Measurements from ENCODE around the gene GLS. TPM values are rescaled to one million over a fixed set of nuclear protein-coding genes. Genes with fewer than 3 reads are reported as not detected.

GLS gene
- total RNA-seq, 2 donors from 2014 or later: 86.0 to 102 TPM

- WGBS, 2 donors: 6 to 8% methylated on average over 1 of the region's 1 CpG
- ATAC-seq (no peak), DNase-seq (no peak)
- no peak for TF ChIP-seq POLR2A (IDR thresholded peaks at IDR 0.05)
- no peak for TF ChIP-seq CTCF (IDR thresholded peaks at IDR 0.05)
- no peaks in the 10 kb centered on the region for H3K9me3 ChIP-seq
- H3K4me1 ChIP-seq: peaks cover 33% of the 10 kb centered on the region
- no peaks in the 10 kb centered on the region for H3K36me3 ChIP-seq (replicated peaks in 1 of 2; ENCODE audit: insufficient read depth in 1 of 2, low read depth in 2 of 2)
- H3K27ac ChIP-seq: peak overlapping the region in 1 of 4 donors; percentile 49
- intact Hi-C loops (cut with DNase I): no loop called here
- H3K27me3 ChIP-seq: no peaks in the 10 kb centered on the region
- H3K4me3 ChIP-seq: no peak overlapping the region
Measured at GRCh38 chr2:190938771-190939335, 58.2 kb downstream of the GLS start.

GRCh38 chr2:190940454-190940853 is 59.8 kb downstream of the GLS start:
- Histone ChIP-seq H3K27me3 (no peaks in the 10 kb centered on the region), H3K36me3 (replicated peaks in 1 of 2; ENCODE audit: insufficient read depth in 1 of 2, low read depth in 2 of 2) (no peaks in the 10 kb centered on the region), H3K9me3 (no peaks in the 10 kb centered on the region), H3K27ac (peak overlapping the region in 3 of 4 donors; percentile 31 to 65 (median 35)), H3K4me3 (no peak overlapping the region), H3K4me1 (peaks cover 30% of the 10 kb centered on the region)
- WGBS, 2 donors: 12 to 13% methylated on average over 1 of the region's 1 CpG
- peak in 2 of 4 donors; percentile 18 to 63 for DNase-seq
- intact Hi-C loops (cut with DNase I): no loop called here
- peak; percentile 75 for ATAC-seq
- TF ChIP-seq CTCF (IDR thresholded peaks at IDR 0.05) (no peak), POLR2A (IDR thresholded peaks at IDR 0.05) (no peak)

- Histone ChIP-seq H3K36me3 (replicated peaks in 1 of 2; ENCODE audit: insufficient read depth in 1 of 2, low read depth in 2 of 2) (no peaks in the 10 kb centered on the region), H3K27me3 (no peaks in the 10 kb centered on the region), H3K4me1 (peaks cover 35% of the 10 kb centered on the region), H3K27ac (no peak overlapping the region), H3K4me3 (no peak overlapping the region), H3K9me3 (no peaks in the 10 kb centered on the region)
- DNase-seq: no peak
- intact Hi-C loops (cut with DNase I): no loop called here
- ATAC-seq: no peak
- 95 to 98% methylated on average over 2 of the region's 2 CpGs for WGBS, 2 donors
- no peak for TF ChIP-seq CTCF (IDR thresholded peaks at IDR 0.05)
- no peak for TF ChIP-seq POLR2A (IDR thresholded peaks at IDR 0.05)
Measured at GRCh38 chr2:190941571-190941970, 61.0 kb downstream of the GLS start.

GRCh38 chr2:190942697-190943096 is 62.1 kb downstream of the GLS start:
- intact Hi-C loops (cut with DNase I): no loop called here
- Histone ChIP-seq H3K4me1 (peaks cover 42% of the 10 kb centered on the region), H3K36me3 (replicated peaks in 1 of 2; ENCODE audit: insufficient read depth in 1 of 2, low read depth in 2 of 2) (no peaks in the 10 kb centered on the region), H3K27me3 (no peaks in the 10 kb centered on the region), H3K9me3 (no peaks in the 10 kb centered on the region), H3K4me3 (no peak overlapping the region), H3K27ac (no peak overlapping the region)
- WGBS, 2 donors: 85 to 86% methylated on average over 2 of the region's 2 CpGs
- no peak for ATAC-seq
- TF ChIP-seq CTCF (IDR thresholded peaks at IDR 0.05): no peak
- TF ChIP-seq POLR2A (IDR thresholded peaks at IDR 0.05): no peak
- DNase-seq: no peak

GRCh38 chr2:190943706-190944105 is 63.1 kb downstream of the GLS start:
- Histone ChIP-seq H3K27me3 (no peaks in the 10 kb centered on the region), H3K4me3 (no peak overlapping the region), H3K27ac (peak overlapping the region in 1 of 4 donors; percentile 2), H3K9me3 (no peaks in the 10 kb centered on the region), H3K4me1 (peaks cover 47% of the 10 kb centered on the region), H3K36me3 (replicated peaks in 1 of 2; ENCODE audit: insufficient read depth in 1 of 2, low read depth in 2 of 2) (no peaks in the 10 kb centered on the region)
- TF ChIP-seq POLR2A (IDR thresholded peaks at IDR 0.05) (no peak), CTCF (IDR thresholded peaks at IDR 0.05) (no peak)
- intact Hi-C loops (cut with DNase I): no loop called here
- 50 to 72% methylated on average over 2 of the region's 2 CpGs for WGBS, 2 donors
- no peak for ATAC-seq
- no peak for DNase-seq

All from body of pancreas (tissue), 4 donors.